ENCODE data around the gene CDC26. TPM values are rescaled to one million over a fixed set of nuclear protein-coding genes. Genes with fewer than 3 reads are reported as not detected.

The CDC26 gene
- total RNA-seq, 1 experiment from 2014 or later, result 22.0 TPM

- no peak overlapping the region for H3K27ac ChIP-seq (ENCODE audit: low read depth, low read length)
- POLR2A ChIA-PET, result no interaction called here
- H3K27me3 ChIP-seq (ENCODE audit: insufficient read depth, low read length), result no peaks in the 10 kb centered on the region
- H3K79me2 ChIP-seq (ENCODE audit: insufficient read depth, low read length), result no peaks in the 10 kb centered on the region
- H4K20me1 ChIP-seq (ENCODE audit: insufficient read depth), result no peaks in the 10 kb centered on the region
- RAD21 ChIA-PET (ENCODE audit: low non-redundant PET in 1 of 2, low total read pairs in 2 of 2, uncharacterized antibody in 2 of 2, unreplicated experiment in 2 of 2), result no interaction called here
- H2AFZ ChIP-seq (ENCODE audit: low read depth, low read length, poor library complexity, severe bottlenecking), result no peak overlapping the region
- DNase-seq (ENCODE audit: low read depth, low spot score), result no peak
- no peak overlapping the region for H3K4me3 ChIP-seq (replicated peaks in 1 of 2; ENCODE audit: low read depth in 1 of 2, low read length in 2 of 2)
- no peaks in the 10 kb centered on the region for H3K4me1 ChIP-seq (ENCODE audit: control insufficient read depth in 1 of 2, insufficient read depth in 2 of 2, low read length in 2 of 2)
- TF ChIP-seq, protein P1, sequence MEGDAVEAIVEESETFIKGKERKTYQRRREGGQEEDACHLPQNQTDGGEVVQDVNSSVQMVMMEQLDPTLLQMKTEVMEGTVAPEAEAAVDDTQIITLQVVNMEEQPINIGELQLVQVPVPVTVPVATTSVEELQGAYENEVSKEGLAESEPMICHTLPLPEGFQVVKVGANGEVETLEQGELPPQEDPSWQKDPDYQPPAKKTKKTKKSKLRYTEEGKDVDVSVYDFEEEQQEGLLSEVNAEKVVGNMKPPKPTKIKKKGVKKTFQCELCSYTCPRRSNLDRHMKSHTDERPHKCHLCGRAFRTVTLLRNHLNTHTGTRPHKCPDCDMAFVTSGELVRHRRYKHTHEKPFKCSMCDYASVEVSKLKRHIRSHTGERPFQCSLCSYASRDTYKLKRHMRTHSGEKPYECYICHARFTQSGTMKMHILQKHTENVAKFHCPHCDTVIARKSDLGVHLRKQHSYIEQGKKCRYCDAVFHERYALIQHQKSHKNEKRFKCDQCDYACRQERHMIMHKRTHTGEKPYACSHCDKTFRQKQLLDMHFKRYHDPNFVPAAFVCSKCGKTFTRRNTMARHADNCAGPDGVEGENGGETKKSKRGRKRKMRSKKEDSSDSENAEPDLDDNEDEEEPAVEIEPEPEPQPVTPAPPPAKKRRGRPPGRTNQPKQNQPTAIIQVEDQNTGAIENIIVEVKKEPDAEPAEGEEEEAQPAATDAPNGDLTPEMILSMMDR (IDR thresholded peaks at IDR 0.05 in 2 of 3, conservative IDR thresholded peaks at IDR 0.05 in 1 of 3; ENCODE audit: borderline replicate concordance in 1 of 3, insufficient read depth in 1 of 3, low read depth in 2 of 3, low read length in 2 of 3), result no peak
- TF ChIP-seq ZBTB33 (IDR thresholded peaks at IDR 0.05; ENCODE audit: extremely low read depth, insufficient replicate concordance, low read length), result no peak
- TF ChIP-seq ZFX (IDR thresholded peaks at IDR 0.05), result no peak
- TF ChIP-seq JUND (IDR thresholded peaks at IDR 0.05), result no peak
- no peak for TF ChIP-seq EZH2 (IDR thresholded peaks at IDR 0.05)
- TF ChIP-seq RAD21 (IDR thresholded peaks at IDR 0.05; ENCODE audit: low read depth), result no peak
- TF ChIP-seq POLR2AphosphoS5 (IDR thresholded peaks at IDR 0.05; ENCODE audit: low read depth, low read length), result no peak
- no peak for TF ChIP-seq ATF3 (IDR thresholded peaks at IDR 0.05)
- TF ChIP-seq POLR2A (IDR thresholded peaks at IDR 0.05; ENCODE audit: borderline replicate concordance, extremely low read depth, insufficient read depth, insufficient read length), result no peak
- TF ChIP-seq YY1 (IDR thresholded peaks at IDR 0.05; ENCODE audit: extremely low read depth, insufficient replicate concordance, low read depth, low read length), result no peak
- TF ChIP-seq TCF7L2 (IDR thresholded peaks at IDR 0.05; ENCODE audit: borderline replicate concordance, extremely low read depth, insufficient read depth, insufficient read length), result no peak
- TF ChIP-seq EGR1 (IDR thresholded peaks at IDR 0.05; ENCODE audit: low read depth), result no peak
- TF ChIP-seq FOSL1 (IDR thresholded peaks at IDR 0.05; ENCODE audit: low read depth), result no peak
- no peak for TF ChIP-seq ZNF274 (IDR thresholded peaks at IDR 0.05; ENCODE audit: low read depth, low read length)
- no peak for TF ChIP-seq EZH2phosphoT487 (IDR thresholded peaks at IDR 0.05; ENCODE audit: borderline replicate concordance)
- TF ChIP-seq SIN3A (IDR thresholded peaks at IDR 0.05; ENCODE audit: low read depth), result no peak
- no peak for TF ChIP-seq SRF (IDR thresholded peaks at IDR 0.05; ENCODE audit: low read depth)
- no peak for TF ChIP-seq SP1 (IDR thresholded peaks at IDR 0.05; ENCODE audit: low read depth)
- intact Hi-C loops (cut with micrococcal nuclease), result loop anchor here (10.0 kb wide), 1 partner anchor 347 kb away; no protein-coding TSS in a partner anchor
- no peaks in the 10 kb centered on the region for H3K9me3 ChIP-seq (ENCODE audit: control insufficient read depth in 1 of 2, insufficient read depth in 1 of 2, low read depth in 1 of 2, low read length in 2 of 2)
- no peaks in the 10 kb centered on the region for H3K36me3 ChIP-seq (ENCODE audit: control insufficient read depth in 1 of 2, insufficient read depth in 2 of 2, low read length in 2 of 2)
- H3K9me2 ChIP-seq (ENCODE audit: insufficient read depth), result no peaks in the 10 kb centered on the region
- ATAC-seq, result no peak
- H3K4me2 ChIP-seq (ENCODE audit: low read length), result no peak overlapping the region
- H3K9ac ChIP-seq (ENCODE audit: low read length), result no peak overlapping the region
- no TSS peak for BruUV-seq (replicated peaks)
- CTCF ChIA-PET, result interaction anchor here (1.2 kb wide), 1 partner anchor 95 kb away, joined by 3 read pairs; no protein-coding TSS in a partner anchor
Measured at GRCh38 chr9:113307396-113307975, 32.1 kb upstream of the CDC26 start.
